ENCODE results near the gene TAC4.

The TAC4 gene

DNA sequence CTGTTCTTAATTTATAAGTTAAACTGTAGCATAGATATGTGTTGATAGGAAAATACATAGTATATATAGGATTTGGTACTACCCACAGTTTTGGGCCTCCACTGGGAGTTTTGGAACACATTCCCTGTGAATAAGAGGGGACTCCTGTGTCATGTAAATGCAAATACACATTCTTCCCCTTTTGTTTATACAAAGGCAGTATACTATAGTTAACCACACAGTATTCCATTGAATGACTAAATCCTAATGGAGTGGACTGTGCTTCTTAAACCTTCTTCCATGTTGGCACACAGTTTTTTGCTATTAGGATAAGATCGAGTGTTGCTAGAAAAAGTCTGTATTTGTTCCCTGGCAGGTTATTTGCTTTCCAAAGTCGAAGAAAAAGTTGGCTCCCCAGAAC lies 22.2 kb downstream of the TAC4 start:
- TF ChIP-seq, protein P1, sequence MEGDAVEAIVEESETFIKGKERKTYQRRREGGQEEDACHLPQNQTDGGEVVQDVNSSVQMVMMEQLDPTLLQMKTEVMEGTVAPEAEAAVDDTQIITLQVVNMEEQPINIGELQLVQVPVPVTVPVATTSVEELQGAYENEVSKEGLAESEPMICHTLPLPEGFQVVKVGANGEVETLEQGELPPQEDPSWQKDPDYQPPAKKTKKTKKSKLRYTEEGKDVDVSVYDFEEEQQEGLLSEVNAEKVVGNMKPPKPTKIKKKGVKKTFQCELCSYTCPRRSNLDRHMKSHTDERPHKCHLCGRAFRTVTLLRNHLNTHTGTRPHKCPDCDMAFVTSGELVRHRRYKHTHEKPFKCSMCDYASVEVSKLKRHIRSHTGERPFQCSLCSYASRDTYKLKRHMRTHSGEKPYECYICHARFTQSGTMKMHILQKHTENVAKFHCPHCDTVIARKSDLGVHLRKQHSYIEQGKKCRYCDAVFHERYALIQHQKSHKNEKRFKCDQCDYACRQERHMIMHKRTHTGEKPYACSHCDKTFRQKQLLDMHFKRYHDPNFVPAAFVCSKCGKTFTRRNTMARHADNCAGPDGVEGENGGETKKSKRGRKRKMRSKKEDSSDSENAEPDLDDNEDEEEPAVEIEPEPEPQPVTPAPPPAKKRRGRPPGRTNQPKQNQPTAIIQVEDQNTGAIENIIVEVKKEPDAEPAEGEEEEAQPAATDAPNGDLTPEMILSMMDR (IDR thresholded peaks at IDR 0.05; ENCODE audit: borderline replicate concordance, insufficient read depth, low read depth, low read length): no peak

DNA sequence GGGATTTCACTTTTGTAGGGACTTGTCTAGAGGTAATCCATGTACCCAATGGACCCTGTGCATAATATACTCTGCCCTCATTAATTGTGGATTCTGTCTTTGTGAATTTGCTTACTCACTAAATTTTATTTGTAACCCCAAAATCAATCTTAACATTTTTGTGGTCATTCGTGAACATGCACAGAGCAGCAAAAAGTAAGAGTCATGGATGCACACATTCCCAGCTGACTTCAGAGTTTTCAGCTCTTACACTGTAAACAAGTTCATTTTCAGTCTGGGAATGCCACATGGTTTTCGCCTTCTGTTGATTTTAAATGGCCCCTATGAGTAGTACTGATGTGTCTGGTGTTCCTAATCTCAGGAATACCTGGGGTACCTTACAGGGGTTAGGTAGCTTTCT lies 24.3 kb downstream of the TAC4 start:
- TF ChIP-seq, protein P1 (IDR thresholded peaks at IDR 0.05; ENCODE audit: borderline replicate concordance, insufficient read depth, low read depth, low read length): no peak
- no peak overlapping the region for H3K4me3 ChIP-seq (ENCODE audit: low read depth, low read length)

More for the DNA sequence above, 22.2 kb downstream of the TAC4 start:
- no peak overlapping the region for H3K4me3 ChIP-seq (ENCODE audit: low read depth, low read length)

DNA sequence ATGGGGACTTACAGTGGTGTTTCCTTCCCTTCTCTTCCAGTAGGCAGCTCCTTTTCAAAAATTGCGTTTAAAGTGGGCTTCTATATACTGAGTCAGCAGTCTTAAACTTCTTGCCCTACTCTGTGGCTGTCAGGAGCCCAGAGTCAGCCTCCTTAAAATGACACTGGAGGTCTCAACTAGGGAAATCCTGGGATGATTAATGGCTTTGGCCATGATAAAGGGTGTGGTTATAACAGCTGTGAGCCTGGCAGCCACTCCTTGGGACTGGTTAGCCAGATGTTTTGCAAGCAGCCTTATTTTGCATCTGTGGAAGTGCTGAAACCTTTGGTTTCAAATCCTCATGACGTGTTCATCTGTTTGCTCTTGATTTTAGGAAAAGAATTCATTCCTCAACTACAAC lies 25.0 kb downstream of the TAC4 start:
- TF ChIP-seq, protein P1 (IDR thresholded peaks at IDR 0.05; ENCODE audit: borderline replicate concordance, insufficient read depth, low read depth, low read length): no peak
- H3K4me3 ChIP-seq (ENCODE audit: low read depth, low read length): no peak overlapping the region

DNA sequence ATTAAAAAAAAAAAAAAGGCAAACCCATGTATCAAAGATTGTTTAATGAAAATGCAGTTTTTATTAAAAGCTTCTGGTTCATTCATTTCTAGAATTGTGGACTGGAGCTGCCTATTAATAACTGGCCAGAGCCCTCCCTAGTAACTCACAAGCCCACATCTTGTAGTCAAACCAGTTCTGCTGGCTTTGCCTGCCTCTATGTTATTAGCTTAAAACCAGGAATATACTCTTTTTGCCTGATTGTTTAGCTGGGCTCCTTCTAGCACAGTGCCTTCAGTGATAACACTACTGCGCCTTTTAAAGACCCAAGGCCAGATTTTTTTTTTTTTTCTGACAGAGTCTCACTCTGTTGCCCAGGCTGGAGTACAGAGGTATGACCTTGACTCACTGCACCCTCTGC lies 26.0 kb downstream of the TAC4 start:
- TF ChIP-seq, protein P1 (IDR thresholded peaks at IDR 0.05; ENCODE audit: borderline replicate concordance, insufficient read depth, low read depth, low read length): no peak
- H3K4me3 ChIP-seq (ENCODE audit: low read depth, low read length): no peak overlapping the region

DNA sequence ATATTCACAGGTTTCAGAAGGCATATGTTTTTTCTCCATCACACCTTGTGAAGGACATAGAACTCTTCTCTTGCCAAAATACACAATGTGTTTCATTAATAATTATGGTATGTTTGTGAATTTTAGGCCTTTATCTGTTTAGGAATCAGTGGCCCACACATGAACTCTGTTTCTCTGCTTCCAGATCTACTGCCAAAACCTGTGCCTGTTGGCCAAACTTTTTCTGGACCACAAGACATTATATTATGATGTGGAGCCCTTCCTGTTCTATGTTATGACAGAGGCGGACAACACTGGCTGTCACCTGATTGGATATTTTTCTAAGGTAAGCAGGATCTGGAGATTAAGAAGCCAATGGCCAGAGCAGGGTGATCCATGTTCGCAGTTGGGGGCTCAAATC lies 26.4 kb downstream of the TAC4 start:
- TF ChIP-seq, protein P1 (IDR thresholded peaks at IDR 0.05; ENCODE audit: borderline replicate concordance, insufficient read depth, low read depth, low read length): no peak
- no peak overlapping the region for H3K4me3 ChIP-seq (ENCODE audit: low read depth, low read length)

DNA sequence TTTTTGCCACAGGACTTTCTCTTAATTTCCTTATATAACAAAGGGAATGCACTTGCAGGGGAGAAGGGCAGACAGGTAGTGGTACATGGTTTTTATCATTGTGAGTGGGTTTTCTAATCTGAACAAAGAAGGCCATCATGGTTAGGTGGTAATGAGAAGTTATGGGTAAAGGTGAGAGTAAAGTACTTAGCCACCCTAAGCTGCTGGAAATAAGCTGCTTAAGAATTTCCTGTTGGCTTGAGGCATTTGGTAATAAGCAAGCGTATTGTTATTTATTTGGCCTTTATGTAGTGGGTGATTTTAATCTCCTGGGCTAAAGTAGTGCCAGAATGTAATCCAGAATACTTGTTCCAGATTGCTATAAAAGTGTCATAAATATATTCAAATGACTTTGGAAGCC lies 27.1 kb downstream of the TAC4 start:
- no peak overlapping the region for H3K4me3 ChIP-seq (ENCODE audit: low read depth, low read length)

DNA sequence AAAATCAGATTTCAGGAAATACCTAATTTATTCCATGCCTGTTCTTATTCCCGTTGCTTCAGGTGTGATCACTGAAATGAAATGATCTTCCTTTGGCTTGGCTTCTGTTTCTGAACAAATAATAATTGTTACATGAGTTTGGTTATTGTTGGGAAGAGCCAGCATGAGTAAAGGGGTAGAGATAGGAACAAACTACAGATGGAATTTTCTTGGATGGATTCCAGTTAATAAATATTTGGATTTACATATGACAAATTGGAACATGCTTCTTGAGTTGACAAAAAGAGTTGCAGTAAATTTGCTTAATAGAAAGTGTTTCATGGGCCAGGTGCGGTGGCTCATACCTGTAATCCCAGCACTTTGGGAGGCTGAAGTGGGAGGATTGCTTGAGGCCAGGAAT lies 28.2 kb downstream of the TAC4 start:
- no peak overlapping the region for H3K4me3 ChIP-seq (ENCODE audit: low read depth, low read length)
- TF ChIP-seq, protein P1 (IDR thresholded peaks at IDR 0.05; ENCODE audit: borderline replicate concordance, insufficient read depth, low read depth, low read length): no peak

More for the DNA sequence above, 27.1 kb downstream of the TAC4 start:
- TF ChIP-seq, protein P1 (IDR thresholded peaks at IDR 0.05; ENCODE audit: borderline replicate concordance, insufficient read depth, low read depth, low read length): no peak
